ENCODE data around the gene YIF1A.
"Not testable (repeated sequence)": the region's sequence is repeated elsewhere in the genome, so short reads cannot be mapped to it uniquely, and the experiment has no call there.

YIF1A gene

GRCh38 chr11:66322732-66323427, 33.9 kb upstream of the YIF1A start:
- Histone ChIP-seq H3K4me1 (ENCODE audit: low read length) (peaks cover 24% of the 10 kb centered on the region), H3K4me2 (ENCODE audit: low read length) (no peak overlapping the region), H3K79me2 (ENCODE audit: low read length) (no peaks in the 10 kb centered on the region), H4K20me1 (ENCODE audit: insufficient read depth, low read length) (no peaks in the 10 kb centered on the region), H3K27me3 (ENCODE audit: low read depth, low read length) (no peaks in the 10 kb centered on the region), H3K9ac (ENCODE audit: low read length) (no peak overlapping the region), H3K4me3 (ENCODE audit: low read length) (no peak overlapping the region), H3K27ac (ENCODE audit: low read length) (no peak overlapping the region), H2AFZ (ENCODE audit: low read depth, low read length) (peak overlapping the region; percentile 92), H3K9me3 (ENCODE audit: insufficient read depth, low read length) (no peaks in the 10 kb centered on the region), H3K36me3 (replicated peaks; ENCODE audit: low read depth, low read length) (no peaks in the 10 kb centered on the region)
- TF ChIP-seq EZH2phosphoT487 (IDR thresholded peaks at IDR 0.05; ENCODE audit: low read depth): no peak
- TF ChIP-seq CTCF (IDR thresholded peaks at IDR 0.05; ENCODE audit: low read depth, low read length): no peak

- H2AFZ ChIP-seq (ENCODE audit: low read depth, low read length): no peak overlapping the region
- H3K27ac ChIP-seq (ENCODE audit: low read length): no peak overlapping the region
- H3K36me3 ChIP-seq (replicated peaks; ENCODE audit: low read depth, low read length): no peaks in the 10 kb centered on the region
- no peak overlapping the region for H3K4me3 ChIP-seq (ENCODE audit: low read length)
- no peaks in the 10 kb centered on the region for H3K9me3 ChIP-seq (ENCODE audit: insufficient read depth, low read length)
- no peak overlapping the region for H3K4me2 ChIP-seq (ENCODE audit: low read length)
- H3K79me2 ChIP-seq (ENCODE audit: low read length): no peaks in the 10 kb centered on the region
- H4K20me1 ChIP-seq (ENCODE audit: insufficient read depth, low read length): no peaks in the 10 kb centered on the region
- peaks cover 31% of the 10 kb centered on the region for H3K4me1 ChIP-seq (ENCODE audit: low read length)
- H3K9ac ChIP-seq (ENCODE audit: low read length): no peak overlapping the region
- H3K27me3 ChIP-seq (ENCODE audit: low read depth, low read length): no peaks in the 10 kb centered on the region
- no peak for TF ChIP-seq EZH2phosphoT487 (IDR thresholded peaks at IDR 0.05; ENCODE audit: low read depth)
- TF ChIP-seq CTCF (IDR thresholded peaks at IDR 0.05; ENCODE audit: low read depth, low read length): no peak
Measured at GRCh38 chr11:66321606-66322005, 32.7 kb upstream of the YIF1A start.

GRCh38 chr11:66320748-66321147, 31.8 kb upstream of the YIF1A start:
- H3K4me1 ChIP-seq (ENCODE audit: low read length): peaks cover 31% of the 10 kb centered on the region
- H3K9ac ChIP-seq (ENCODE audit: low read length); H3K36me3 ChIP-seq (replicated peaks; ENCODE audit: low read depth, low read length); H3K4me3 ChIP-seq (ENCODE audit: low read length); H4K20me1 ChIP-seq (ENCODE audit: insufficient read depth, low read length); H3K79me2 ChIP-seq (ENCODE audit: low read length); H3K9me3 ChIP-seq (ENCODE audit: insufficient read depth, low read length); H3K4me2 ChIP-seq (ENCODE audit: low read length); H3K27me3 ChIP-seq (ENCODE audit: low read depth, low read length); H3K27ac ChIP-seq (ENCODE audit: low read length); H2AFZ ChIP-seq (ENCODE audit: low read depth, low read length): not testable (repeated sequence)

- not testable (repeated sequence) for H2AFZ ChIP-seq (ENCODE audit: low read depth, low read length); H3K9ac ChIP-seq (ENCODE audit: low read length); H3K36me3 ChIP-seq (replicated peaks; ENCODE audit: low read depth, low read length); H3K4me2 ChIP-seq (ENCODE audit: low read length); H4K20me1 ChIP-seq (ENCODE audit: insufficient read depth, low read length); H3K27ac ChIP-seq (ENCODE audit: low read length); H3K9me3 ChIP-seq (ENCODE audit: insufficient read depth, low read length); H3K79me2 ChIP-seq (ENCODE audit: low read length); H3K27me3 ChIP-seq (ENCODE audit: low read depth, low read length); H3K4me3 ChIP-seq (ENCODE audit: low read length)
- H3K4me1 ChIP-seq (ENCODE audit: low read length): peaks cover 31% of the 10 kb centered on the region
Measured at GRCh38 chr11:66320289-66320688, 31.3 kb upstream of the YIF1A start.

GRCh38 chr11:66318600-66318970, 29.6 kb upstream of the YIF1A start:
- Histone ChIP-seq H2AFZ (ENCODE audit: low read depth, low read length) (peak overlapping the region; percentile 72), H3K9ac (ENCODE audit: low read length) (peak overlapping the region; percentile 63)

More at GRCh38 chr11:66318600-66318970, 29.6 kb upstream of the YIF1A start:
- TF ChIP-seq EZH2phosphoT487 (IDR thresholded peaks at IDR 0.05; ENCODE audit: low read depth) (no peak), CTCF (IDR thresholded peaks at IDR 0.05; ENCODE audit: low read depth, low read length) (no peak)
- no peaks in the 10 kb centered on the region for H4K20me1 ChIP-seq (ENCODE audit: insufficient read depth, low read length)
- peak overlapping the region; percentile 72 for H3K4me2 ChIP-seq (ENCODE audit: low read length)
- no peaks in the 10 kb centered on the region for H3K9me3 ChIP-seq (ENCODE audit: insufficient read depth, low read length)
- H3K4me3 ChIP-seq (ENCODE audit: low read length): peak overlapping the region; percentile 58
- H3K27me3 ChIP-seq (ENCODE audit: low read depth, low read length): no peaks in the 10 kb centered on the region
- no peaks in the 10 kb centered on the region for H3K36me3 ChIP-seq (replicated peaks; ENCODE audit: low read depth, low read length)
- H3K79me2 ChIP-seq (ENCODE audit: low read length): no peaks in the 10 kb centered on the region
- peaks cover 23% of the 10 kb centered on the region for H3K4me1 ChIP-seq (ENCODE audit: low read length)
- H3K27ac ChIP-seq (ENCODE audit: low read length): peak overlapping the region; percentile 66

Data from OCI-LY3 (cell line).